Activated T-cell treated with anti-CD3 and anti-CD28 coated beads, Interleukin-2, amount 50 U/mL, for 48 hours (primary cell): Measurements from ENCODE around the gene PAWR.
"Not testable (repeated sequence)": the region's sequence is repeated elsewhere in the genome, so short reads cannot be mapped to it uniquely, and the experiment has no call there.

Experiments
- DNase-seq, 2 experiments: peaks; one replicate each; pipeline ENCODE4 v3.0.0-alpha.2; 2020

PAWR gene

DNA sequence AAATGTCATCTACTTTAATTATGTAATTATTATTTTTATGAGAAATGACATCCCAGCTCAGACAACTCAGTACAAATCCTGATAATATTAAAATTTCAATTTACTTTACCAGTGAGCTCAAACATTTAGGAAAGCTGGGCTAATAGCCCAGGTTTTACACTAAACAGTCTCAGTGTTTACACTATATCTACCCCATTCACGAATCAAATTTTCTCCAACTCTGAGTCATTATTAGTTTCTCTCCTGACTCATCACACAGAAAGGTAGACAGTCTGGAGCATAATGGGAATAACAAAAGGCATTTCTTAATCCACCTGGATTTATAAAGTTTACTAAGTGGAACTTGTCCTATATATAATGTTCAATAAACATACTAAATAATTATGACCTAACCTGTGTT is 5.7 kb downstream of the PAWR start:
- DNase-seq, result no peak

DNA sequence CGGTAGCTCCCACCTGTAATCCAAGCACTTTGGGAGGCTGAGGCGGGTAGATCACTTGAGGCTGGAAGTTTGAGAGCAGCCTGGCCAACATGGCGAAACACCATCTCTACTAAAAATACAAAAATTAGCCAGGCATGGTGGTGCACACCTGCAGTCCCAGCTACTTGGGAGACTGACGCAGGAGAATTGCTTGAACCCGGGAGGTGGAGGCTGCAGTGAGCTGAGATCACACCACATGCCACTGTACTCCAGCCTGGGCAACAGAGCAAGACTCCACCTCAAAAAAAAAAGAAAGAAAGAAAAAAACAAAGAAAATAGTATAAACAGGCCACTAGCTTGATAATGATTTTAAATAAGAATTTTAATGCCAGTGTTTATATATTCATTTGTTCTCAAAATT is 6.4 kb downstream of the PAWR start:
- DNase-seq, result not testable (repeated sequence)

DNA sequence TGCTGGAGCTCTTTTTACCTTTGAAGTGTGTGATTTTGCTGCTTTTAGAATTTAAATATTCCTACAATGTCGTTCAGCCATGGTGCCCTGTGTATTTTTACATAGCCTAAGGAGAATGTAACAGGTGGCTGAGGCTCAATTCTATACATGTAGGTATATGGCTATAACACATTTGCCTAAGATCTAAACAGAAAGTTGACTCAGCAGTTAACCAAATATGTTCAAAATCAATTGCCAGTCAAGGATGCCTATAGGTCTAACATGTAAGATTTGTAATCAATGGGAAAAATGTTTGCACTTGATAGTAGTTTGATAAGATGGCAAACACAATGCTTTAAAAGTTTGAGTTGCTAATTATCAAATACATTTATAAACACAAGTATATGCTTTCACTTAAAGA is 8.2 kb downstream of the PAWR start:
- DNase-seq, result no peak

DNA sequence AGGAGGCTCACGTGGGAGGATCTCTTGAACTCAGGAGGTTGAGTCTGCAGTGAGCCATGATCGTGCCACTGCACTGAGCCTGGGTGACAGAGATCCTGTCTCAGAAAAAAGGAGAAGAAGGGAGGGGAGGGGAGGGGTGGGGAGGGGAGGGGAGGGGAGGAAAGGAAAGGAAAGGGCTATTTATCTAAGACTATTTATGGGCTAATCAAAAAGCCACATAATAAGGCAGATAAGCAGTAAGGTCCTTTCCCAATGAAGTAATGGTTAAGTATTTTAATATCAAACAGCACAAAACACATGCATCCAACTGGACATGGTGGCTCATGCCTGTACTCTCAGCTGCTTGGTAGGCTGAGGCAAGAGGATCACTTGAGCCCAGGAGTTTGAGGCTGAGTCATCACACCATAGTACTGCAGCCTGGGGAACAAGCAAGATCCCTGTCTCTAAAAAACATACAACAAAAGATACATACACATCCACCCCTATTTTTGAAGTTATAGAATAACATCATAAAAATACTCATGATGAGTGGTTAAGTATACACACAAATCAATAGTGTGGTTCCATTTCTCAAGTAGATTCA is 9.7 kb downstream of the PAWR start:
- no peak for DNase-seq

DNA sequence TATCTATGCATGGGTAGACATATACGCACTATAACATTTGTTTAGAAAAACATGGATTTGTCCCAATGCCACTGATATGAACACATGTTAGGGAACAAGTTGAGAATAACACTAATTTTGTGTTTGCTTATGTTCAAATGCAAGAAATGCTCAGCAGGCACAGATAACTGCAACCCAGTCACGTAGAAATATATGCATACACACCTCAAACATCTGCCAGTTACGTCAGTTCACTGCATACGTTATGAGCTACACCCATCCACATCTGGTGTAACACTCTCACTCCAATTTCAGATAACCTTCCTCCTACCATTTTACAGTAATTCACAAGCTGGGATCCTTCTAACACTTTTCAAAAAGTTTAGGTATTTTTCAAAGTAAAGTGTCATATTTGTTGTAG is 10.7 kb downstream of the PAWR start:
- DNase-seq, result no peak

DNA sequence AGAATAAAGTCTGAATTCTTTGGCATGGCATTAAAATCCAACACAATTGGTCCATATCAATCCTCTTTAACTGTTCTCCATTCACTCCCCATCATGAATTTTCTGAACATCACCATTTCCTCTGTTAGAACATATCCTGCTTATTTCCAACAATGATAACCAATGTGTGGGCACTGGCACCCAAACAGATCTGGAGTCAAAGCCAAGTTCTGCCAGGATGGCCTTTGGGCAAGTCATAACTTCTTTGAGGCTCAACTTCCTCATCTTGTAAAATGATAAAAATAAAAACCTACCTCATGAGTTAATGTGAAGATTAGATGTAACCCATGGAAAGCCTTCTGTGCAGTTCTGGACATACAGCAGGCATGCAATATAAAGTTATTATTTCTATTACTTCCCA is 12.5 kb downstream of the PAWR start:
- no peak for DNase-seq

DNA sequence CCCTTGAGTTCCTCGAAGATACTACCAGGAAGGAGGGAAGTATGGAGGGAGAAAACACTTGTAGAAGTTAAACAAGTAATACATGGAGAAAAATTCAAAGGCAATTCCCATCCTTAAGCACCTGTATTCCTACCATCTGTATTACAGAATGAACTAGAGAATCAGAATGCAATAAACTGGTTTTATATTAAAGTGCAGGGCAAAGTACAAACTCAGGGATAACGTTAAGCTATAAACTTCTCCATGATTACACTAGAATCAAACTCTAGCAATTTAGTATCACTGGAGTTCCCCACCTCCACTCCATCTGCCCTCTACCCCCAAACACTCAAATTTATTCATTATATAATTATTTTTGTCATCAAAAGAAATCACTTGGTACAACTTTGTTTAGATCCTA is 13.1 kb downstream of the PAWR start:
- no peak for DNase-seq

DNA sequence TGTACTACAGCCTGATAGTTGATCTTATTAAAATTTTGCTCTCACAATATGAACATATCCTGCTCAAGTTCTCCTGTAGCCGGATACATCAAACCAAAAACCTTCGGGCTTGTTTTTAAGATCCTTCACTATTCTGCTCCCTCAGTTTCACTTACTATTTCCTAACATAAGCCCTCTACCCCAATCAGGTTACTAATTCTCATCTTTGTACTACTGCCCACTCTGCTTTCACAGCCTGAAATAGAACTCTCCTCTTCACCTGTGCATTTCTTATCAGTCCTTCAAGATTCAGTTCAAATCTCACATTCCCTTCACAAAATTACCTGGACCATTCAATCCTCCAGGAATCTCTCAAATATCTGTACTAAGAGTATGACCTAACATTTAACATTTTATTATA is 14.2 kb downstream of the PAWR start:
- DNase-seq, result no peak

DNA sequence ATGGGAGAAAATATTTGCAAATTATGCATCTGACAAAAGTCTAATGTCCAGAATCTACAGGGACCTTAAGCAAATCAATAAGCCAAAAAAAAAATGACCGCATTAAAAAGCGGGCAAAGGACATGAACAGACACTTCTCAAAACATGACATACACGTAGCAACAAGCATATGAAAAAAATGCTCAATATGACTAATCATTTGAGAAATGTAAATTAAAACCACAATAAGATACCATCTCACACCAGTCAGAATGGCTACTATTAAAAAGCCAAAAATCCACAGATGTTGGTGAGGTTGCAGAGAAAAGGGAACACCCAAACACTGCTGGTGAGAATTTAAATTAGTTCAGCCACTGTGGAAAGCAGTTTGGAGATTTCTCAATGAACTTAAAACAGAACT is 16.1 kb downstream of the PAWR start:
- DNase-seq, result no peak

DNA sequence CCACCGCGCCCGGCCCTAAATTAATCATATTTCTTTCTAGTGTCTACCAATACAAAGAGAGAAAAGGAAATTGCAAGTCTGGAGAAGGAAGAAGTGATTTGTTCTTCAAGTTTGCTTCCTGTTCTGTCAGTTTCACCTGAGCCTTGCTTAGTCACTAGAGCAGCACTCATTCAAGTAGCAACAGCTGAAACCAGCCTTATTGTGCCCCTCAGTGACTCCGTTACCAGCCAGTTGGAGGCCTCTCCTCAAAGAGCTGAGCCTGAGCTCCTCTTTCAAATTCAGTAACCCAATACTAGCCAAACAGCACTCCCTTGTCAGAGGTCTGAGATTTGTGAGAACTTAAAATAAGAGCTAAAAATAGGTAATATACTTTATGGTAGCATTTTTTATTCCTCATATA is 17.4 kb downstream of the PAWR start:
- DNase-seq, result no peak

DNA sequence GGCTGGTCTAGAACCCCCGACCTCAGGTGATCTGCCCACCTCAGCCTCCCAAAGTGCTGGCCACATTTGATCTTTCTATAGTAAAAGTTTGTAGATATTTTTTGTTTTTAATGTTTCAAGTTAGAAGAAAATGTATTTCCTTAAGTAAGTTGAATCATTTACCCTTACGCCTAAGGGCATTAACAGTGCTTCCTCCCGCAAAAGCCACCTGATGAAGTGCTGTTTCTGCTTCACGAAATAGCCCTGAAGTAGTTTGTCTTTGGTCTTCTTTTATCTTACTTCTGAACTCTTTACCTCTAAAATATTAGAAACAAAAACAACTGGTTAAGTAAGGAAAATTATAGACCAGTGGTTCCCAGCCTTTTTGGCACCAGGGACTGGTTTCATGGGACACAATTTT is 22.7 kb downstream of the PAWR start:
- no peak for DNase-seq

DNA sequence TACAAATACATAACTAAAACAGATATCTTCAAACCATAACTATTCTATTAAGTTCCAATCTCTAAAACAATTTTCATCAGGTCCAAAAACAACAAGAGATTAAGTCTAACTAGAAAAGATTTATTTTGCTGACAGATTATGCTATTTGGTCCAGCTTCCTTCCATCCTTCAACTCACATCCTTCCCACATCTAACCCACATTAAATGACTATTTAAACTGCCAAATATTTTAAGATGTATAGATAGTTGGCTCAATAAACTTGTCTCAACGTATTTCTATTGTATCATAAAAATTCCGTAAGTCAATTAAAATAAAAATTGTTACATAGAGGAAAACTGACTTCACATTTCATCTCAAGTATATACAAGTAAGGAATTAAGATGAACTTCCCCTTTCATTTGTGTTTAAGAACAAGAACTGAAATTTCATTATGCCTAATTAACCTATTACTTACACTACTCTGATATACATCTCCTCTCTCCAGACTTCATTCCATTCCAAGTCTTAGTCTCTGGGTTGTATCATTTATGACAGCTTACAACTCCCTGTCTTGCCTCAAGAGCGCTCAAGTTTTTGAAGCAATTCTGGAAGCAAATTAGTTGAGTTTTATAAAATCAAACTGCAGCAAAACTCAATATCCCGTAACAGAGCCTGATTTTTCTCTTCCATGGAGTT is 25.4 kb downstream of the PAWR start:
- no peak for DNase-seq

DNA sequence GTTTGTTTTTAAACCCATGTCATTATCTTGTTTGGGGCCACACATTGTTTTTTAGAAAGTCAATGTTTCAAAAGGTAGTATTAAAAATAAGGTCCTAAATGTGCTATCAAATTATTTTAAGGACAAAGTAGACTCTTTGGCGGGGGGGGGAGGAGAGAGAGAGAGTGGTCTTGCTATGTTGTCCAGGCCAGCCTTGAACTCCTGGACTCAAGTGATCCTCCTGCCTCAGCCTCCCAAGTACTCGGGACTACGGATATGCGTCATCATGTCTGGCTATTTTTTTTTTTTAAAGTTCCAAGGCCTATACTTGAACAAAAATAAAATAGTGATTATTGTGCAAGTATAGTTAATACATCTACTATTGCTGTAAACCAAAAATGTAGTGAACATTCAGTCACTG is 26.2 kb downstream of the PAWR start:
- DNase-seq, result no peak

DNA sequence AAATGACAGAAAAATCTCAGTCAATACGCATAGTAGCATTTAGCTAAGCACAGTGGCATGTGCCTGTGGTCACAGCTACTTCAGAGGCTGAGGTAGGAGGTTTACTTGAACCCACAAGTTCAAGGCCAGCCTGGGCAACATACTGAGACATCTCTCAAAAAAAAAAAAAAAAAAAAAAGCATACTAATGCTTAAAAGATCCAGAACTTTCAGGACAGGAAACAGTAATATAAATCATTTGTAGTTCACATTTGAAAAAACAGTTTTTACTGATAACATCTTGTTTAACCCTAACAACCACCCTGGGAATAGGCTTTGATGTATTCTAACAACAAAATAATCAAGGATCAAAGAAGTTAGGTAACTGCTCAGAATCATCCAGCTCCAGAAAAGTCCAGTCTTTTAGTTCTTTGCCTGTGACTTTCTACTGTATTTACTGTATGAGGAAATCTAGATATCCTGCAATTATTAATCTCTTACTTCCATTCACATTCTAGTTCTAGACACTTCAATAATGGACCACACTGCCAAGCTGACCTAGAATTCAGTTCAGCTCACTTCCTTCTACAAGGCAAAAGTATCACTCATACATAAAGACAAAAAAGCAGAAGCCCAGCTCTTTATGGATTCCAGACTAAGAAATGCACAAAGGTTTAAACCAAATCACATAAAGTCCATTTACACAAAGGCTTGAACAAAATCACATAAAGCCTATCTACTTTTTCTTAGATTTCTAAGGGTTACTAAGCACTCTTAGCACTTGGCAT is 28.5 kb downstream of the PAWR start:
- no peak for DNase-seq

DNA sequence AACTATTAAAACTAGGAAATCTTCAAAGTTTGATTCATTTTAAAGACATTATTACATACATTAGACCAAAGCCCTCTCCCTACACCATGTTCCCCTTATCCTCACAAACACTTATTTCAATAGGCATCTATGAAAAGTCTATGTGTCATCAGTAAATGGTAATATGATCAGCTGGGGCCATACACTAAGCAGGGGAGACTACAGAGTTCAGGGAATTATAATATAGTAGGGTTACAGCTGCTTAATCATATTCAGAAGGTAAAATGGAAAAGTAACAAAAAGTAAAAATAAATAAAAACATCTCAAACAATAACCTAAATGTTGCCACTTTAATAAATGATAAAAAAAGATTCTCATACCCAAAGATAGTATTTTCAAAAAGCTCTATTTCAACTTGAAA is 29.1 kb downstream of the PAWR start:
- no peak for DNase-seq

DNA sequence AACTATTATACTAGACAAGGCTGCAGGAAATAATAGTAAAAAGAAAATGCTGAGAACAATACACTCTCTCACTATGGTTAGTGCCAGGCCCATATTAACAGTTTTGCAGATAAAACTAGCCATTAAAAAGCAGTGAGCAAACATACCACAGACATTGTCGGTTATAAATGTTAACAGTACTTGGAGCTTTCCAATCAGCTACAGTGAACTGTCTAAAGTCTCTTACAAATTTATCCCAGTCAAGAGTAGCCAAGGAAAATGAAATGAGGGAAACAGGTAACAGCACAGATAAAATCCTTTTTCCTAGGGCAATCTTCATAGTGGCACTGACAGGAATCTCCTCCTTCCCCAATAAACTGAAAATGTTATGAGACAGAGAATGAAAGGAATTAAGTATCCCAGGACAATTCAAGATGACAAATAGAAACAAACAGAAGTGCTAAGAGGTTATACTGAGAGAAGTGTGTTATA is 30.8 kb downstream of the PAWR start:
- DNase-seq, result no peak

DNA sequence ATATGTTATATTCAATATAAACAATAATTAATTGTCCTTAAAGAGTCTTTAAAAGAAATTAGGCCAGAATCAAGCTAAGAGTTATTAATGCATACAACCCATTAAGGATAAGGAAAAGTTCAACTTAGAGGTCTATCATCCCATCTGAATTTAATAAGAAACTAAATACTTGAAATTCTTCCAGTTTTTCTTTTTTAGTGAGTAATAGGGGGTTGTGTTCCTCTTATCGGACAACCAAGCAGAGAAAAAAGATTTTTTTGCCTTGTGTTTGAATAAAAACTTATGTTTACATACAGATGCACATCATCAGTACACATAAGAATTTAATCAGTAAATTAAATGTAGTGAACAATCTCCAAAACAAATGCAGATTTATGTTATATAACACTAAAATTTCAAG is 32.5 kb downstream of the PAWR start:
- no peak for DNase-seq

DNA sequence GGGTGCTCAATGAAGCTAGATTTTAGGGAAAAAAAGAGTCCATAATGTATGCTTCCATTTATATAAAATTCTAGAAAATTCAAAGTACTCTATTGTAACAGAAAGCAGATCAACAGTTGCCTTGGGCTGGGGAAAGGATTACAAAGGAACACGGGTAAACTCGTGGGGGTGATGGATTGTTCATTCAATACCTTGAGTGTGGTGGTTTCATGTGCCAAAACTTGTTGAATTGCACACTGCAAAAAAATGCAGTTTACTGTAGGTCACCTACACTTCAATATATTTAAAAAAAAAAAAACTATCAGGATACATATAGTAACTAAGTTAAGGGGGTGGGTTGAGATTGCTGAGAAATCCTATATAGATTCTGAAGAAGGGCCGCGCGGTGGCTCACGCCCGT is 33.6 kb downstream of the PAWR start:
- no peak for DNase-seq

DNA sequence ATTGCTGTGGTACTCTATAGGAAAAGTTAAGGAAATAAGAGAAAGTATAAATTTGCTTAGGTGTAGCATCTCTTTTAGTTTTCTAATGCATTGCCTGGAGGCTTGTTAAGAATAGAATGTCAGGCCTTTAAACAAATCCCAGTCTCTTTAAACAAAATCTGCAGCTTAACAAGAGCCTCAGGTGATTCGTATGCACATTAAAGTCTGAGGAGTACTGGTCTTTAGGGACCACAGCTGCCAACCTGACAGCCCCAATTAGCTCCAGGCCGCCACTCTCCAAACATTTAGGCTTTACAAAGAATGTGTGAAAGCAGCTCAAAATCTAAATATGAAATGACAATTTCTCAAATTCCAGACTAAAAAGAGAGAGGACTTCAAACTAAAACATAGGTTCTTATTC is 35.7 kb downstream of the PAWR start:
- DNase-seq, result no peak

DNA sequence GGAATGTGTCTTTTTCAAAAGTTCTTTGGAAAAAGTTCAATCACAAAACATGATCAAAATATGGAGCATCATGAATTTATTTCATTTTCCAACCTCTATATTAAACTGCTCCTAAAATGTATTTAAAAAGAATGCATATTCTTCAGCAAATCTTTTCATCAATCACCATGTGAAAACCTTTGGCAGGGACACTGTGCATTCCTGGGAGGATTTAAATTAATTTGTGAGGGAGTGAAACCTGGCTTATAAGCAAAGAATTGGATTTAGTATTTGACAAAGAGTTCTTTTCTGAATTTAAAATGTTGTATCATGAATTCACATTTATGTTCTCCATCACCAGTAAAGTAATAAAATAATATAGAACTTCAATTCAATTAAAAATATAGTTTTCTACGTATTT is 38.2 kb downstream of the PAWR start:
- no peak for DNase-seq

DNA sequence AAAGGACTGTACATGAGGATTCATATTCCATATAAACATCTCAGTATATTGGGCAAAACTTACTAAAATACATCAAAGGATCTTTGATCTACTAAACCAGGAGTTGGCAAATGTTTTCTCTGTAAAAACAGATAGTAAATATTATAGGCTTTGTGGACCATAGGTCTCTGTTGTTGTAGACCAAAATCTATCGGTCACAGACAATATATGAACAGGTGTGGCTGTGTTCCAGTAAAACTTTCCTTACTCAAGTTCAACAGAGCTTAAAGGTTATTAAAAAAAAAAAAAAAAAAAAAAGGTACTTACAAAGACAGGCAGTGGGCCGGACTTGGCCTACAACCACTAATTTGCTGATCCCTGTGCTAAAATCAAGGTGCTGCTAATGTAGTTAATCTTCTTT is 40.3 kb downstream of the PAWR start:
- no peak for DNase-seq

DNA sequence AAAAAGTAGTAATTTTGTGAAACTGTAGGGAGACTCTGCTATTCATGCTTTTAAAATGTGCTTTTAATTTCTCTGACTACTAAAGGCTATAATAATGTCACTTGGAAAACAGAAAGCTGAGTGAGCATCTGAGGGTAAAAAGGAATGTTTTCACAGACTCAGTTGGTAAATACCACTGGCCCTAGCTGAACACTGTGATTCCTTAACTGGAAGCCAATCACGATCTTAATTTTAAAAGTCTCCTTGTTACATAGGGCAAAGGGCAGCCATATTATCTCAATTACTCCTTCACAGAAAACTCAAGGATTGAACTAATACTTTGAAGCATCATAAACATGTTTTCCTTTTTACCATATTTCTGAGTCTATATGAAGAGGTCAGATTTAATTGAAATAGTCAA is 41.9 kb downstream of the PAWR start:
- DNase-seq, result no peak

DNA sequence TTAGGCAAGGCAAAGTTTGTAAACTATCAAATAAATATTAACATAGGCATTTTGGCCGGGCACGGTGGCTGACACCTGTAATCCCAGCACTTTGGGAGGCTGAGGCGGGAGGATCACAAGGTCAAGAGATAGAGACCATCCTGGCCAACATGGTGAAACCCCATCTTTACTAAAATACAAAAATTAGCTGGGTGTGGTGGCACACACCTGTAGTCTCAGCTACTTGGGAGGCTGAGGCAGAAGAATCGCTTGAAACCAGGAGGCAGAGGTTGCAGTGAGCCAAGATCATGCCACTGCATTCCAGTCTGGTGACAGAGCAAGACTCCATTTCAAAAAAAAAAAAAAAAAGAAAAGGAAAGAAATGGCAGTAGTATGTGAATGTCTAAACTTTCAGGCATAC is 43.9 kb downstream of the PAWR start:
- DNase-seq, result not testable (repeated sequence)

DNA sequence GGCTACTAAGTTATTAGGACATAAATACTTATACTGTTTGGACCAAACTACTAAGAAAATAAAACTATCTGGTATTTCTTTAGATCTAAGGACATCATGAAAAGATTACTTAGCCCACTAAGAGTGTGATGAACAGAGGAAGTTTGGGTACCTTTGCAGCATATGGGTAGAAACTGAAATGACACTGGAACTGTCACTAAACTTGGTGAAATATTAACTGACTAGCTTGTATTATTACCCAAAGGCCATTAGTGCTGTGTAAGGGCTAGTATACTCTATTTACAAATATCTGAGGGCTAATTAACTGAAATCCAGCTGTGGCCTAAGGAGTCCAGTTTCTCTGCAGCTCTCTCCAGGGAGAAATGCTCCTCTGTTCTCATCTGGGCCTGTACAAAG is 45.5 kb downstream of the PAWR start:
- no peak for DNase-seq
